GM12891 (cell line): Measurements from ENCODE around the gene NCKAP5L.

Experiments
- PAX5 ChIP-seq: IDR thresholded peaks from 2 replicates; pipeline ENCODE4 v1.6.1; 2011; ENCODE audit warnings: low read length, moderate library complexity, mild to moderate bottlenecking; ENCODE audit not compliant: insufficient read depth, severe bottlenecking
- POLR2A ChIP-seq: IDR thresholded peaks from 2 replicates; pipeline ENCODE4 v1.6.1; 2011; ENCODE audit warnings: low read depth, low read length, control low read depth
- POLR2AphosphoS5 ChIP-seq: IDR thresholded peaks from 2 replicates; pipeline ENCODE4 v1.6.1; 2011; ENCODE audit warnings: low read depth, low read length, control low read depth
- POU2F2 ChIP-seq: IDR thresholded peaks from 2 replicates; pipeline ENCODE4 v1.6.1; 2011; ENCODE audit warnings: low read depth, mild to moderate bottlenecking, control low read depth, low read length, moderate library complexity
- TAF1 ChIP-seq: IDR thresholded peaks from 2 replicates; pipeline ENCODE4 v1.6.1; 2011; ENCODE audit warnings: low read depth, low read length, control low read depth

DNA sequence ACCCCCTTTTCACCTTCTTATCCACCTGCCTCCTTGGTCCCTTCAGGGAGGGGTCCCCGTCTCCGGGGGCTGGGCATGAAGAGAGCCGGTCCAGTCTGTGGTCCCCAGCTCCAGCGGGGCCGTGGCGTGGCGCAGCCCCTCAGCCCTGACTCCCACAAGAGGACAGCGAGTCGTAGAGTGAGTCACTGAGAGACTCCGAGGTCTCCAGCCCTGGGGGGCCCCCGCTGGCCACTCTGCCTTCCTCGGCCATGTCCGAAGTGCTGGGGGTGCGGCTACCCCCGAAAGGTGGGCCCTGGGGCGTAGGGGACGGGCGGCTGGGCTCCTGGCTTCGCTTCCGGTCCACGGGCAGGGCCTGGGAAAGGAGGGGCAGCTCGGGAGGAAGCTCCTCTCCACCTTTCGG lies 36.5 kb downstream of the NCKAP5L start:
- no peak for TF ChIP-seq POLR2AphosphoS5
- TF ChIP-seq POLR2A = no peak
- TF ChIP-seq TAF1 = no peak
- no peak for TF ChIP-seq PAX5
- no peak for TF ChIP-seq POU2F2
